VCaP (cell line): ENCODE results near the gene EEF2.
"Not testable (repeated sequence)": the region's sequence is repeated elsewhere in the genome, so short reads cannot be mapped to it uniquely, and the experiment has no call there.

Source experiments
- H3K27ac ChIP-seq: fragments of 450-650 bp; 2 replicates; pipeline ENCODE4 v1.5.1; 2017
- CTCF ChIP-seq: fragments of 450-650 bp; conservative IDR thresholded peaks from 2 replicates; pipeline ENCODE4 v1.5.1; 2017; ENCODE audit warnings: mild to moderate bottlenecking, moderate library complexity

Gene EEF2

GRCh38 chr19:4007021-4007835 lies 22.0 kb upstream of the EEF2 start, which contains the start of gene PIAS4:
Gene PIAS4 (plus strand): TSS chr19:4007736. CDS start chr19:4007761, 25 bp downstream.
- TF ChIP-seq CTCF = no peak
- peak within 1 kb of the TSS; percentile 85 for H3K27ac ChIP-seq

DNA sequence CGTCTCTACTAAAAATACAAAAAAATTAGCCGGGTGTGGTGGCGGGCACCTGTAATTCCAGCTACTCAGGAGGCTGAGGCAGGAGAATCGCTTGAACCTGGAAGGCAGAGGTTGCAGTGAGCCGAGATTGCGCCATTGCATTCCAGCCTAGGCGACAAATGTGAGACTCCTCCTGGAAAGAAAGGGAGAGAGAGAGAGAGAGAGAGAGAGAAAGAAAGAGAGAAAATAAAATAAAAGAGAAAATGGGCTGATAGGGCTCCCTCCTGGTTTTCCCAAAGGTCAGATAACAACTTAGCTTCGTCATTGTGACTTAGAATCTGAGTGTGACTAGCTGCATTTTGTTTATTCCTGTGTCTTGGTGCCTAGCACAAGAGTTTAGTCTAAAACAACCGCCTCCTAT lies 20.2 kb upstream of the EEF2 start:
- not testable (repeated sequence) for H3K27ac ChIP-seq

DNA sequence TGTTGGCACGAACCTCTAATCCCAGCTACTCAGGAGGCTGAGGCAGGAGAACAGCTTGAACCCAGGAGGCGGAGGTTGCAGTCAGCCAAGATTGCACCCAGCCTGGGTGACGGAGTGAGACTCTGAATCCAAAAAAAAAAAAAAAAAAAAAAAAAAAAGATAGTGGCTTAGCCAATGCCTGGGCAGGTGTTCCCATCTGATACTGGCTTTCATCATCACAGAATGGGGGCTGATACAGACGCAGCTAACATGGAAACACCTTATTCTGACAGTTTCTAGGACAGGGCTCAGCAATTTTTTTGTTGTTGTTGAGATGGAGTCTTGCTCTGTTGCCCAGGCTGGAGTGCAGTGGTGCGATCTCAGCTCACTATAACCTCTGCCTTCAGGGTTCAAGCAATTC lies 15.5 kb upstream of the EEF2 start:
- H3K27ac ChIP-seq = not testable (repeated sequence)

DNA sequence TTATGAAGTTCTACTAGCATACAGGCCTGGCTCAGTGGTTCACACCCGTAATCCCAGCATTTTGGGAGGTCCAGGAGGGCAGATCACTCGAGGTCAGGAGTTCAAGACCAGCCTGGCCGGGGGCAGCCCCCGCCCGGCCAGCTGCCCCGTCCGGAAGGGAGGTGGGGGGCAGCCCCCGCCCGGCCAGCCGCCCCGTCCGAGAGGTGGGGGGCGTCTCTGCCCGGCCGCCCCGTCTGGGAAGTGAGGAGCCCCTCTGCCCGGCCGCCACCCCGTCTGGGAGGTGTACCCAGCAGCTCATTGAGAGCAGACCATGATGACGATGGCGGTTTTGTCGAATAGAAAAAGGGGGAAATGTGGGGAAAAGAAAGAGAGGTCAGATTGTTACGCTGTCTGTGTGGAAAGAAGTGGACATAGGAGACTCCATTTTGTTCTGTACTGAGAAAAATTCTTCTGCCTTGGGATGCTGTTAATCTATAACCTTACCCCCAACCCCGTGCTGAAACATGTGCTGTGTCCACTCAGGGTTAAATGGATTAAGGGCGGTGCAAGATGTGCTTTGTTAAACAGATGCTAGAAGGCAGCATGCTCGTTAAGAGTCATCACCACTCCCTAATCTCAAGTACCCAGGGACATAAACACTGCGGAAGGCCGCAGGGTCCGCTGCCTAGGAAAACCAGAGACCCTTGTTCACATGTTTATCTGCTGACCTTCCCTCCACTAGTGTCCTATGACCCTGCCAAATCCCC lies 13.6 kb upstream of the EEF2 start:
- H3K27ac ChIP-seq = not testable (repeated sequence)

DNA sequence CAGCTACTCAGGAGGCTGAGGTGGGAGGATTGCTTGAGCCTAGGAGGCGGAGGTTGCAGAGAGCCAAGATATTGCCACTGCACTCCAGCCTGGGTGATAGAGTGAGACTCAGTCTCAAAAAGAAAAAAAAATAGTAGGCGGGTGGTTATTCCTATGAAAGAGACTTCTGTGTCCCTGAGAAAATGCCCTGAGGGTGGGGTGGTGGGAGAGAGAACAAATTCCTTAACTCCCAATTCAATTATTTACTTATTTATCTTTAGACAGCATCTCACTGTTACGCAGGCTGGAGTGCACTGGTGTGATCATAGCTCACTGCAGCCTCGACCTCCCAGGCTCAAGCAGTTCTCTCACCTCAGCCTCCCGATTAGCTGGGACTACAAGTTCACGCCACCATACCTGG lies 10.3 kb upstream of the EEF2 start:
- H3K27ac ChIP-seq = no peak overlapping the region
- no peak for TF ChIP-seq CTCF

GRCh38 chr19:3990815-3991117 lies 5.5 kb upstream of the EEF2 start:
- no peak overlapping the region for H3K27ac ChIP-seq
- TF ChIP-seq CTCF = no peak

GRCh38 chr19:3987619-3988371 lies 2.5 kb upstream of the EEF2 start:
- TF ChIP-seq CTCF = peak; percentile 88
- peak overlapping the region; percentile 84 for H3K27ac ChIP-seq

- H3K27ac ChIP-seq = peak overlapping the region; percentile 84
These were observed 1.2 kb upstream of the EEF2 start for GRCh38 chr19:3986260-3987041.

More at GRCh38 chr19:3986260-3987041, 1.2 kb upstream of the EEF2 start:
- TF ChIP-seq CTCF = peak; percentile 63
